ENCODE measurements around the gene PDLIM1. TPM values are rescaled to one million over a fixed set of nuclear protein-coding genes. Genes with fewer than 3 reads are reported as not detected.
A peak's percentile ranks its signal among the peaks of the same experiment; 100 is the strongest.

PDLIM1 gene
- total RNA-seq, 1 experiment from 2014 or later = 202 TPM

DNA sequence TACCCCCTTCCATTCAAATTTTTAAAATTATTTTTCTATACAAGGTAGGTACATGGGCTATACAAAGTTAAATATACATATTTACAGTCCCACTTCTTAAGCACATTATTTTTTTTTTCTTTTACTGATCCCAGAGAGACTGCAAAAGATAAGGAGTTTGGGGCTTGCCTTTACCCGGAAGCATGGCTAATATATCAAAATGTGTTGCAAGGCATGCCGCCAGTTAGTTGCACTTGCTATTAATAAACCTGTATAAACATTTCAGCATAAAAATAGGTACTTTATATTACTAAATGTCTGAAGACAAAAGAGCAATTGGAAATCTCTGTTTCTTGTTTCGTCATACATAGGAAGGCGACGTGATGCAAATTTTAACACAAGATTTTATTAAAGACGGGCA lies 21.5 kb upstream of the PDLIM1 start:
- H3K4me3 ChIP-seq = no peak overlapping the region
- intact Hi-C loops (cut with micrococcal nuclease; ENCODE audit: unreplicated experiment) = no loop called here
- H2AFZ ChIP-seq = no peak overlapping the region
- H3K9me2 ChIP-seq (ENCODE audit: insufficient read depth) = no peaks in the 10 kb centered on the region
- peaks cover 24% of the 10 kb centered on the region for H3K4me1 ChIP-seq (replicated peaks; ENCODE audit: insufficient read depth)
- H4K20me1 ChIP-seq (ENCODE audit: insufficient read depth) = no peaks in the 10 kb centered on the region
- no peak for DNase-seq
- no peaks in the 10 kb centered on the region for H3K27me3 ChIP-seq (ENCODE audit: insufficient read depth, low read depth)
- ChIA-PET CTCF (no interaction called here), POLR2A (ENCODE audit: unreplicated experiment) (no interaction called here)
- no peaks in the 10 kb centered on the region for H3K9me3 ChIP-seq (ENCODE audit: insufficient read depth, low read depth)
- H3K79me2 ChIP-seq (ENCODE audit: low read depth) = no peaks in the 10 kb centered on the region
- no peak for TF ChIP-seq CTCF (conservative IDR thresholded peaks at IDR 0.05)
- TF ChIP-seq EZH2 (IDR thresholded peaks at IDR 0.05; ENCODE audit: low read depth) = no peak
- BruUV-seq (replicated peaks) = no TSS peak
- H3K4me2 ChIP-seq = no peak overlapping the region
- no peak overlapping the region for H3K27ac ChIP-seq
- H3K36me3 ChIP-seq (ENCODE audit: low read depth) = no peaks in the 10 kb centered on the region
- peaks cover 18% of the 10 kb centered on the region; the same call in 1 of the 2 replicates for H3F3A ChIP-seq (ENCODE audit: insufficient read depth, low read depth)

DNA sequence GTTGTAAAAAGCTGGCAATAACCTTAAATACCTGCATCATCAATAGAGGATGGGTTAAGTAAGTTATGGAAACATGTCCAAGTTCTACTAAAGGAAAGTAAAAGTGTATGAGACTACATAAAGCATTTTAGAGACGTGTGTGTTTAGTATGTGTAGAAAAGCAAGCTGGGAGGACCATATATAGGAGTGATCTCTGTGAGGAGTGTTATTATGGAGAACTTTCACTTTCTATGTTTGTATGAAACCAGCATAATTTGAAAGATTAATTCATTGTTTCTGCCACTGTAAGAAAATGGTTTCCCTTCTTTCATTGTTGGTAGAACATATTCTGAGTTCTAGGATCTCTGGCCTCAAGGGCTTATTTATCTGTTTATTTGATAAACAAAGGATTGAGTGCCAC lies 19.2 kb upstream of the PDLIM1 start:
- Histone ChIP-seq H3K4me3 (no peak overlapping the region), H3K27ac (no peak overlapping the region), H2AFZ (no peak overlapping the region), H3K9me3 (ENCODE audit: insufficient read depth, low read depth) (no peaks in the 10 kb centered on the region), H3K9me2 (ENCODE audit: insufficient read depth) (no peaks in the 10 kb centered on the region), H3K79me2 (ENCODE audit: low read depth) (no peaks in the 10 kb centered on the region), H3K27me3 (ENCODE audit: insufficient read depth, low read depth) (no peaks in the 10 kb centered on the region), H4K20me1 (ENCODE audit: insufficient read depth) (no peaks in the 10 kb centered on the region), H3K4me1 (replicated peaks; ENCODE audit: insufficient read depth) (peaks cover 30% of the 10 kb centered on the region), H3K36me3 (ENCODE audit: low read depth) (no peaks in the 10 kb centered on the region), H3F3A (ENCODE audit: insufficient read depth, low read depth) (peaks cover 18% of the 10 kb centered on the region; the same call in 1 of the 2 replicates), H3K4me2 (no peak overlapping the region)
- CTCF ChIA-PET = no interaction called here
- POLR2A ChIA-PET (ENCODE audit: unreplicated experiment) = interaction anchor here (0.5 kb wide), 1 partner anchor 46 kb away, joined by 4 read pairs; no protein-coding TSS in a partner anchor
- TF ChIP-seq CTCF (conservative IDR thresholded peaks at IDR 0.05) = no peak
- TF ChIP-seq EZH2 (IDR thresholded peaks at IDR 0.05; ENCODE audit: low read depth) = no peak
- intact Hi-C loops (cut with micrococcal nuclease; ENCODE audit: unreplicated experiment) = loop anchor here (5.0 kb wide), 1 partner anchor 48 kb away; no protein-coding TSS in a partner anchor
- BruUV-seq (replicated peaks) = no TSS peak
- no peak for DNase-seq

DNA sequence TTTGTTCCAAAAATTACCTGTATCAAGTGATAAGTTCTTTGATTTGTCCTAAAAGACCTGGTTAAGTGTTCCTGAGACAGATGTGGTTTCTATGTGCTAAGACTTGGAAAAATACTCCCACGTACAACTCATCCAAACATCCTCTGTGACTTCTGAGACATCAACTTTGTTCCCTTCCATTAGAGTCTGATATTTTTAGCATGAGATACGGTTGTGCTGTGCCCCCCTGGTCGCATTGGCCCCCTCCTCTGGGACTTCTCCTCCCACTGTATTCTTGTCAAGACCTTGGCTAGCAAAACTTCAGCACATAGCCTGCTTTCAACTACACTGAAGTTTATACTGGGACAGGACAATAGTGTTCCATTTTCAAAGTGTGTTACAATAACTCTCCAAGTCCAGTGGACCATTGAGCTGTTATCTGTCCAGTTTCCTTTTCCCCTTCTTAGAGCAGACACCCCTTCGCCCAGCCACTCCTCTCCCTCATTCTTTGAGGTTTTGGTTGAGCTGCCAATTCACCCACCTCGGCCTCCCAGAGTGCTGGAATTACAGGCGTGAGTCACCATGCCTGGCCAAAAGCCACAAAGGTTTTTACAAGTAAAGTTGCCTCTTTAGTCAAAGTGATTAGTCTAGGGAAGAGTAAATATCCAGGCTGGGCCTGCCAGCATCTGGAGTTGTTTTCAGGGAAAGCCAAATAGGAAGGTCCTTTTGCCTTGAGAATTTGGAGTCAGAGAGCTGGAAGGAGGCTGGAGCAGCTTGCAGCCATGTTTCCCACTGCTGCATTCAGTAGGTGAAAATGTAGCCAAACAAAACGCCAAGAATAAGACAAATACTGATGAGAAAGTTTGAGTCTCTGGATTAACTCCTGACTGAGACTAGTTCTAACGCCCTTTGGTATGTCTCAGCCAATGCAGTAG lies 17.8 kb upstream of the PDLIM1 start:
- Histone ChIP-seq H2AFZ (0 out of 2 replicates have a peak overlapping the region, but pooled peaks have one; percentile 34), H3K36me3 (ENCODE audit: low read depth) (no peaks in the 10 kb centered on the region), H4K20me1 (ENCODE audit: insufficient read depth) (no peaks in the 10 kb centered on the region), H3K4me3 (no peak overlapping the region; the same call in 1 of the 2 replicates), H3K4me1 (replicated peaks; ENCODE audit: insufficient read depth) (peaks cover 34% of the 10 kb centered on the region), H3K79me2 (ENCODE audit: low read depth) (no peaks in the 10 kb centered on the region), H3K27me3 (ENCODE audit: insufficient read depth, low read depth) (no peaks in the 10 kb centered on the region), H3K9me3 (ENCODE audit: insufficient read depth, low read depth) (no peaks in the 10 kb centered on the region), H3F3A (ENCODE audit: insufficient read depth, low read depth) (peaks cover 18% of the 10 kb centered on the region; the same call in 1 of the 2 replicates), H3K27ac (peak overlapping the region; percentile 64), H3K9me2 (ENCODE audit: insufficient read depth) (no peaks in the 10 kb centered on the region), H3K4me2 (peak overlapping the region; percentile 59)
- peak; percentile 83 to 90 for DNase-seq
- TF ChIP-seq EZH2 (IDR thresholded peaks at IDR 0.05; ENCODE audit: low read depth) (no peak), CTCF (conservative IDR thresholded peaks at IDR 0.05) (no peak)
- ChIA-PET CTCF (no interaction called here), POLR2A (ENCODE audit: unreplicated experiment) (interaction anchor here (0.6 kb wide), 1 partner anchor 33 kb away, joined by 6 read pairs; no protein-coding TSS in a partner anchor)
- no TSS peak for BruUV-seq (replicated peaks)
- intact Hi-C loops (cut with micrococcal nuclease; ENCODE audit: unreplicated experiment) = loop anchor here (5.0 kb wide), 1 partner anchor 46 kb away; no protein-coding TSS in a partner anchor
